Nephron (organoid): ENCODE results near the gene STEAP1B.
"Not testable (repeated sequence)": the region's sequence is repeated elsewhere in the genome, so short reads cannot be mapped to it uniquely, and the experiment has no call there.

Experiments
- H3K27ac Mint-ChIP-seq, 3 experiments: 2 replicates each; pipeline ENCODE4 v1.8.0; 2020; ENCODE audit warnings: mixed read lengths in 3 of 3, mild to moderate bottlenecking in 2 of 3, moderate library complexity in 1 of 3
- H3K27me3 Mint-ChIP-seq: 2 replicates; pipeline ENCODE4 v1.8.0; 2021; ENCODE audit warnings: low read depth, mild to moderate bottlenecking, moderate library complexity, mixed read lengths
- H3K36me3 Mint-ChIP-seq: 2 replicates; pipeline ENCODE4 v1.8.0; 2020; ENCODE audit warnings: low read depth, mixed read lengths
- H3K4me1 Mint-ChIP-seq: 2 replicates; pipeline ENCODE4 v1.8.0; 2020; ENCODE audit warnings: mixed read lengths
- H3K4me3 Mint-ChIP-seq, 3 experiments: 2 replicates each; pipeline ENCODE4 v1.8.0; 2020; ENCODE audit warnings: mild to moderate bottlenecking in 3 of 3, mixed read lengths in 3 of 3, moderate library complexity in 2 of 3
- H3K9me3 Mint-ChIP-seq: 2 replicates; pipeline ENCODE4 v1.8.0; 2020; ENCODE audit warnings: mixed read lengths
- TF ChIP-seq, protein P1 (sequence below), 3 experiments: fragments of 200-600 bp; sonication (generic); IDR thresholded peaks; one replicate each; pipeline ENCODE4 v1.5.0; 2021; ENCODE audit warnings: antibody characterized with exemption in 3 of 3; ENCODE audit not compliant: unreplicated experiment in 3 of 3

The STEAP1B gene

DNA sequence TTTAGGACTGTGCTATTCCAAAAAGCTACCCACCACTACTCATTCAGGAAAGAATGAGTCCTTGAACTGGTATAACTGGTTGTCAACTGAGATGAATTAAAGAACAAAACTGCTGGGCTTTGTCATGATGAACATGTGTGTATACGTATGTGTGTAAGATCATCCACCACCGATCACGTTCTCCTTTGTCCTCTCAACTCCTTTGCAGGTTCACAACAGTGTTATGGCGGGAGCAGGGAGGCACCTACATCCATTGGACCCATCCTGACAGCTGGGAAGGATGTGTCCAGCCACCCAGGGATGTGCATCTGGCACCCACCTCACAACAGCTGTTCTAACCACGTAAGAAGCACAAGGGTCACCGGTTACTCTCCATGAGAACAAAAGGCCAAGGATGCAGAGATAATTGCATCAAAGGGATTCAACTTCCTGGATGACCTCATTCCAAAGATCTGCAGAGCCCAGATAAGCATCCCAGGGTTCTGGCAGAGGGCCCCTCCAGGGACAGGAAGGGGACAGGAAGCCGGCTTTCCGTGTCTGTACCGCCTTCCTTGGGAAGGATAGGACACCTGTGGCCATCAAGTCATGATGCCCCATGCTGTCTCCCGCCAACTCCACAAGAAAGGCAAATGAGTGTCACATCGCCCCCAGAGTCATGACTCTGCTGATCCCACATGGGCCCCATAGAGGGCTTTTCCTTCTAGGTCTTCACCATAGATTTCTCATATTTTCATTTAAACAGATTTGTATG is 66.1 kb downstream of the STEAP1B start:
- H3K4me3 Mint-ChIP-seq: no peak overlapping the region
- H3K4me1 Mint-ChIP-seq: no peaks in the 10 kb centered on the region
- H3K36me3 Mint-ChIP-seq: no peaks in the 10 kb centered on the region
- TF ChIP-seq, protein P1, sequence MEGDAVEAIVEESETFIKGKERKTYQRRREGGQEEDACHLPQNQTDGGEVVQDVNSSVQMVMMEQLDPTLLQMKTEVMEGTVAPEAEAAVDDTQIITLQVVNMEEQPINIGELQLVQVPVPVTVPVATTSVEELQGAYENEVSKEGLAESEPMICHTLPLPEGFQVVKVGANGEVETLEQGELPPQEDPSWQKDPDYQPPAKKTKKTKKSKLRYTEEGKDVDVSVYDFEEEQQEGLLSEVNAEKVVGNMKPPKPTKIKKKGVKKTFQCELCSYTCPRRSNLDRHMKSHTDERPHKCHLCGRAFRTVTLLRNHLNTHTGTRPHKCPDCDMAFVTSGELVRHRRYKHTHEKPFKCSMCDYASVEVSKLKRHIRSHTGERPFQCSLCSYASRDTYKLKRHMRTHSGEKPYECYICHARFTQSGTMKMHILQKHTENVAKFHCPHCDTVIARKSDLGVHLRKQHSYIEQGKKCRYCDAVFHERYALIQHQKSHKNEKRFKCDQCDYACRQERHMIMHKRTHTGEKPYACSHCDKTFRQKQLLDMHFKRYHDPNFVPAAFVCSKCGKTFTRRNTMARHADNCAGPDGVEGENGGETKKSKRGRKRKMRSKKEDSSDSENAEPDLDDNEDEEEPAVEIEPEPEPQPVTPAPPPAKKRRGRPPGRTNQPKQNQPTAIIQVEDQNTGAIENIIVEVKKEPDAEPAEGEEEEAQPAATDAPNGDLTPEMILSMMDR (IDR thresholded peaks at IDR 0.05; ENCODE audit: unreplicated experiment in 3 of 3): no peak
- peaks cover 13% of the 10 kb centered on the region for H3K9me3 Mint-ChIP-seq
- no peak overlapping the region for H3K27ac Mint-ChIP-seq
- peaks cover 4% of the 10 kb centered on the region for H3K27me3 Mint-ChIP-seq

DNA sequence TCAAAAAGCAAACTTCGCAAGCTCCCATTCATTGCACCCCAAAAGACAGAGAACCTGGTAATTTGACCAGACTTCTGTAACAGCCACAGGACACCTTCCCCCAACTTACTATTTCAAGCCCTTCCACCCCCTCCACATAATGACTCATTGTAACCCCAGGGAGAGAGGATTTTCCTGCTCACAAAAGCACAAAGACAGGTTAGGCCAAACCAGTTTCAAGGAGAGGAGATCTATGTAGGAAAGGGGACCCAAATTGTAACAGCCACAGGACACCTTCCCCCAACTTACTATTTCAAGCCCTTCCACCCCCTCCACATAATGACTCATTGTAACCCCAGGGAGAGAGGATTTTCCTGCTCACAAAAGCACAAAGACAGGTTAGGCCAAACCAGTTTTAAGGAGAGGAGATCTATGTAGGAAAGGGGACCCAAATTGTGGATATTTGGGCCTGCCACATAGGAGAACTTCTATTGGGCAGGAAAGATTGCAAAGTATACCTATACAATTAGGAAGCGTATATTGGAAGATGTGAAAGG is 66.8 kb downstream of the STEAP1B start:
- peak overlapping the region in 1 of 3 experiments; percentile 4 for H3K27ac Mint-ChIP-seq
- not testable (repeated sequence) for H3K36me3 Mint-ChIP-seq, H3K4me3 Mint-ChIP-seq, H3K4me1 Mint-ChIP-seq, H3K27me3 Mint-ChIP-seq
- peaks cover 10% of the 10 kb centered on the region for H3K9me3 Mint-ChIP-seq

DNA sequence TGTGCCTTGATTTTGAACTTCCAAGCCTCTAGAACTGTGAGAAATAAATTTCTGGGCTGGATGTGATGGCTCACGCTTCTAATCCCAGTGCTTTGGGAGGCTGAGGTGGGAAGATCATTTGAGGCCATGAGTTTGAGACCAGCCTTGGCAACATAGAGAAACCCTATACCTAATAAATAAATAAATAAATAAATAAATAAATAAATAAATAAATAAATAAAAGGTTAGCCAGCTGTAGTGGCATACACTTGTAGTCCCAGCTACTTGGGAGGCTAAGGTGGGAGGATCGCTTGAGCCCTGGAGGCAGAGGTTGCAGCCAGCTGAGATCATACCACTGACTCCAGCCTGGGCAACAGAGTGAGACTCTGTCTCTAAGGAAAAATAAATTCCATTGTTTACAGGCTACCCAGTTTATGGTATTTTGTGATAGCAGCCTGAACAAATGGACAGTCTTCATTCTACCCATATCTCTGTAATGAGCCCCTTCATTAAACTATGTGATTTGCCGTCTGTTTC is 67.7 kb downstream of the STEAP1B start:
- Mint-ChIP-seq H3K4me1 (no peaks in the 10 kb centered on the region), H3K27ac (no peak overlapping the region), H3K4me3 (no peak overlapping the region), H3K27me3 (no peaks in the 10 kb centered on the region), H3K9me3 (peaks cover 10% of the 10 kb centered on the region), H3K36me3 (no peaks in the 10 kb centered on the region)
- TF ChIP-seq, protein P1 (IDR thresholded peaks at IDR 0.05; ENCODE audit: unreplicated experiment in 3 of 3): no peak

GRCh38 chr7:22430457-22430856 is 69.5 kb downstream of the STEAP1B start:
- TF ChIP-seq, protein P1 (IDR thresholded peaks at IDR 0.05; ENCODE audit: unreplicated experiment in 3 of 3): no peak
- H3K4me1 Mint-ChIP-seq: no peaks in the 10 kb centered on the region
- H3K9me3 Mint-ChIP-seq: peaks cover 3% of the 10 kb centered on the region
- H3K4me3 Mint-ChIP-seq: no peak overlapping the region
- H3K27me3 Mint-ChIP-seq: no peaks in the 10 kb centered on the region
- no peaks in the 10 kb centered on the region for H3K36me3 Mint-ChIP-seq
- H3K27ac Mint-ChIP-seq: no peak overlapping the region

DNA sequence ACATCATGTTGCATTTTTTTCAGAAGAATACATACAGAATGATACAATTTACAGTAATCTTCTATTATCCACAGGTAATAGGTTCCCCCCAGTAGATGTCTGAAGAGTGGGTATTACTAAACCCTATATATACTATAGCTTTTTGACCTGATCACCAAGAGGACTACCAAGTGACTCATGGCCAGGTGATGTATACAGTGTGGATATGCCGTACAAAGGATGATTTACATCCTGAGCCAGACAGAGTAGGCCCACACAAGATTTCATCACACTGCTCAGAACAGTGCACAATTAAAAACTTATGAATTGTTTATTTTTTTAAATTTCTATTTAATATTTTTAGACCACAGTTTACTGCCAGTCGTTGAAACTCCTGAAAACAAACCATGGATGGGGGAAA is 70.6 kb downstream of the STEAP1B start:
- no peaks in the 10 kb centered on the region for H3K36me3 Mint-ChIP-seq
- H3K4me3 Mint-ChIP-seq: no peak overlapping the region
- no peak overlapping the region for H3K27ac Mint-ChIP-seq
- no peaks in the 10 kb centered on the region for H3K4me1 Mint-ChIP-seq
- H3K9me3 Mint-ChIP-seq: peaks cover 3% of the 10 kb centered on the region
- no peaks in the 10 kb centered on the region for H3K27me3 Mint-ChIP-seq
- TF ChIP-seq, protein P1 (IDR thresholded peaks at IDR 0.05; ENCODE audit: unreplicated experiment in 3 of 3): no peak

DNA sequence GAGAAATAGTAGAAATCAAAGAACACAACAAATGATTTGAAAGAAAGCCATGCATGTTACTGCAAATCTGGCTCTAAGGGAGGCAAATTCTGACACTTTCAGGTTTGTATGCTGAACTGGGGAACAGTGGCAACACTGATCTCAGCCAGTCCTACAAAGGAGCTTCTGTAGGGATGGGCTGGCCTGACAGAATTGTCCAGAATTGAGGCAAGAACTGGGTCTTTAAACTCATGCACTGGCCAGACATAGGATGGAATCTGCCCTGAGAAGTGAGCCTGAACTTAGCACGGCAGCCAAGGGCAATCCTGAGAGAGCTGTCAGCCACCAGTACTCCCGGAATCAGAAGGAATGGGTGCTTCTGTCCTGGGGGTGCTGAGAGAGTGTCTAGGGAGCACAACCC is 72.1 kb downstream of the STEAP1B start:
- Mint-ChIP-seq H3K27me3 (no peaks in the 10 kb centered on the region), H3K36me3 (no peaks in the 10 kb centered on the region), H3K4me1 (no peaks in the 10 kb centered on the region), H3K27ac (no peak overlapping the region), H3K4me3 (no peak overlapping the region), H3K9me3 (peaks cover 3% of the 10 kb centered on the region)
- TF ChIP-seq, protein P1 (IDR thresholded peaks at IDR 0.05; ENCODE audit: unreplicated experiment in 3 of 3): no peak
